ENCODE measurements around the gene ZNF236. TPM values are rescaled to one million over a fixed set of nuclear protein-coding genes. Genes with fewer than 3 reads are reported as not detected.

ZNF236 gene
- total RNA-seq, 4 donors from 2014 or later, result 6.2 to 16.5 (median 10.7) TPM

GRCh38 chr18:76788571-76789317 is 33.6 kb upstream of the ZNF236 start:
- DNase-seq, result no peak
- no peak overlapping the region for H3K4me3 ChIP-seq
- H3K36me3 ChIP-seq, result no peaks in the 10 kb centered on the region
- TF ChIP-seq CTCF (IDR thresholded peaks at IDR 0.05) (no peak), POLR2A (IDR thresholded peaks at IDR 0.05) (no peak)
- H3K9me3 ChIP-seq, result peaks cover 0 to 8% (median 0%) of the 10 kb centered on the region in 3 donors
- WGBS, 2 donors, result 88% methylated on average over 8 of the region's 36 CpGs; no CpG with 5 or more reads in 1 of the 2 donors
- no peak overlapping the region for H3K27ac ChIP-seq
- no peaks in the 10 kb centered on the region for H3K4me1 ChIP-seq
- peaks cover 0 to 18% (median 0%) of the 10 kb centered on the region in 4 donors for H3K27me3 ChIP-seq
- intact Hi-C loops (cut with DNase I), result no loop called here

DNA sequence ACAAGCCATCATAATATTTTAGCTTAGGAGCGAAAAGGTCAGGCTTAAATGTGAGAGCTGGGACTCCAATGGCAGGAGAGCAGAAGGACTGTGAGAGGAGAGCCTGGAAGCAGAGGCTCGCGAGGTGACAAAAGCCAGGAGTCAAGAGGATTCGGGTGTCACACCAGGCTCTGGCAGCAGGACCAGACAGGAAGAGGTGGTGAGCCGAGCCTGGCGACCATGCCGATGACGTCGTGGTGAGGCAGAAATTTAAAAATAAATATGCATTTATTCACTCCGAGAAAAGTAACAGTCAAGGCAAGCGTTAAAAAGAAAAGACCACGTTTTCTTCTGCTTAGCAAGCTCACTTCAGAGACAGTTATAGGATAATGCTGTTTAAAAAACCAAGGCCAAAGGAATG is 31.3 kb upstream of the ZNF236 start:
- no peak overlapping the region for H3K27ac ChIP-seq
- H3K9me3 ChIP-seq, result peaks cover 0 to 8% (median 0%) of the 10 kb centered on the region in 3 donors
- no peak for DNase-seq
- no peaks in the 10 kb centered on the region for H3K36me3 ChIP-seq
- H3K4me3 ChIP-seq, result no peak overlapping the region
- intact Hi-C loops (cut with DNase I), result no loop called here
- no peaks in the 10 kb centered on the region for H3K4me1 ChIP-seq
- 86 to 92% methylated on average over 12 of the region's 12 CpGs for WGBS, 2 donors
- TF ChIP-seq POLR2A (IDR thresholded peaks at IDR 0.05), result no peak
- no peak for TF ChIP-seq CTCF (IDR thresholded peaks at IDR 0.05)
- peaks cover 0 to 10% (median 0%) of the 10 kb centered on the region in 4 donors for H3K27me3 ChIP-seq

GRCh38 chr18:76791642-76792041 is 30.7 kb upstream of the ZNF236 start:
- H3K4me1 ChIP-seq, result no peaks in the 10 kb centered on the region
- H3K4me3 ChIP-seq, result no peak overlapping the region
- 52 to 90% methylated on average over 2 to 3 of the region's 5 CpGs for WGBS, 2 donors
- H3K36me3 ChIP-seq, result no peaks in the 10 kb centered on the region
- no peak for DNase-seq
- H3K27ac ChIP-seq, result no peak overlapping the region
- intact Hi-C loops (cut with DNase I), result no loop called here
- TF ChIP-seq CTCF (IDR thresholded peaks at IDR 0.05) (no peak), POLR2A (IDR thresholded peaks at IDR 0.05) (no peak)
- peaks cover 0 to 5% (median 0%) of the 10 kb centered on the region in 4 donors for H3K27me3 ChIP-seq
- peaks cover 0 to 8% (median 0%) of the 10 kb centered on the region in 3 donors for H3K9me3 ChIP-seq

- peaks cover 0 to 8% (median 0%) of the 10 kb centered on the region in 3 donors for H3K9me3 ChIP-seq
- no peak for DNase-seq
- H3K36me3 ChIP-seq, result no peaks in the 10 kb centered on the region
- no peak for TF ChIP-seq CTCF (IDR thresholded peaks at IDR 0.05)
- TF ChIP-seq POLR2A (IDR thresholded peaks at IDR 0.05), result no peak
- WGBS, 2 donors, result 81 to 91% methylated on average over 4 of the region's 4 CpGs
- no peak overlapping the region for H3K27ac ChIP-seq
- H3K27me3 ChIP-seq, result no peaks in the 10 kb centered on the region
- intact Hi-C loops (cut with DNase I), result no loop called here
- H3K4me1 ChIP-seq, result no peaks in the 10 kb centered on the region
- H3K4me3 ChIP-seq, result no peak overlapping the region
Measured at GRCh38 chr18:76794326-76794725, 28.0 kb upstream of the ZNF236 start.
